Mucosa of descending colon (tissue), 3 donors: ENCODE data around the gene SRGAP3. TPM values are rescaled to one million over a fixed set of nuclear protein-coding genes. Genes with fewer than 3 reads are reported as not detected.

Experiments used
- ATAC-seq: fragments of 200-7000 bp; cut with Tn5 transposase; one replicate; pipeline ENCODE4 v1.9.1; 2020; ENCODE audit warnings: mild to moderate bottlenecking, moderate library complexity
- DNase-seq, 3 donors: peaks; one replicate each; pipeline ENCODE4 v3.0.0-alpha.2; 2020
- H3K36me3 ChIP-seq: fragments of 200-600 bp; one replicate; pipeline ENCODE4 v1.8.0; 2021; ENCODE audit warnings: low read depth, mild to moderate bottlenecking
- H3K4me1 ChIP-seq: fragments of 200-600 bp; one replicate; pipeline ENCODE4 v1.8.0; 2021; ENCODE audit warnings: low read depth, mild to moderate bottlenecking
- H3K4me3 ChIP-seq: fragments of 200-600 bp; one replicate; pipeline ENCODE4 v1.8.0; 2021; ENCODE audit warnings: mild to moderate bottlenecking
- H3K9me3 ChIP-seq: fragments of 200-600 bp; one replicate; pipeline ENCODE4 v1.8.0; 2021; ENCODE audit warnings: mild to moderate bottlenecking
- CTCF ChIP-seq: fragments of 200-600 bp; IDR thresholded peaks from one replicate; pipeline ENCODE4 v1.8.0; 2022; ENCODE audit warnings: antibody characterized with exemption, mild to moderate bottlenecking
- intact Hi-C, 2 donors: fragments of 100-400 bp; cut with DNase I in 1 of 2; cut with micrococcal nuclease in 1 of 2; formaldehyde crosslinking; loops; one replicate each; pipeline versions ENCODE4 v1.11.0 to v1.11.1; 2022; cut with DNase I, micrococcal nuclease
- total RNA-seq, 3 donors: library from RNA; stranded (reverse); fragmentation: NEBNext Ultra II Directional in 2 of 3; extraction: Animal tissue kit (Norgen Biotek cat#: 25700) in 2 of 3; gene quantifications; one replicate each; pipeline versions ENCODE4 v1.2.1 to v1.2.4, GENCODE V29; 2021 to 2023
- donor health status: DM: no; HTN: no; CAD: no; lungs with moderate emphysema.
- donor health status: DM: no; HTN: no; CAD: no.
- donor health status: DM: no; HTN: yes; CAD: no.

Gene SRGAP3
- total RNA-seq, 3 donors from 2014 or later = 6.4 to 9.0 (median 8.6) TPM

- Histone ChIP-seq H3K4me1 (no peaks in the 10 kb centered on the region), H3K9me3 (no peaks in the 10 kb centered on the region), H3K36me3 (no peaks in the 10 kb centered on the region), H3K4me3 (no peak overlapping the region)
- no peak for DNase-seq
- no peak for TF ChIP-seq CTCF
- no peak for ATAC-seq
- intact Hi-C loops = no loop called here
Measured at GRCh38 chr3:9246189-9246588, 3.3 kb downstream of the SRGAP3 start.

DNA sequence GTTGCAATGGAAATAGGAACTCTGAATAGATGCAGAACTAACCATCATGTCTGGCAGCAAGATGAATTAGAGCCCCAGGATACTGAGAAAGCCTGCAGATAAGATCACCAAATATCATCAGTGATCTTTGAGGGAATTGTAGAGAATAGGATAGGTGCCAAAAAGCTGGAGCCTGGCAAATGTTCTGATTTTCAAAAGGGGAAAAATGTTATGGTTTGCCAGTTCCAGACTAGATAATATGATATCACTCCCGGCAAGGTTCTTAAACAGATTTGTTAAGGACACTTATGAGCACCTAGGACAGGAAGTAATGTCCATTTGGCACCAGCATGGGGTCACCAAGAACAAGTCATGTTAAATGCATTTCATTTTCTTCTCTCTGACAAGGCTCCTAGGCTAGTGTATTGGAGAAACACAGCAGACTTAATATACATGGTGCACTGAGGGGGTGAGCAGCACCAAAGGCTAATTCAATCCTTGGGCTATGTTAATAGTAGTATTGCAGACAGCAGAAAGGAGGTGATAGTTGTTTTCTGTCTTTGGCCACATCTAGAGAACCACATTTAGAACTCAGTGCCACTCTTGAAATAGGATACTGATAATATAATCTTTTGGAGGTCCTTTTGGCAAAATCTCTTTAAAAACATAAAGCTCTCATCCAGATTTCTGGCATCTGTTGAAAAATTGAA, 4.8 kb downstream of the SRGAP3 start:
- ATAC-seq = no peak
- DNase-seq = no peak
- no peaks in the 10 kb centered on the region for H3K36me3 ChIP-seq
- H3K4me1 ChIP-seq = no peaks in the 10 kb centered on the region
- TF ChIP-seq CTCF = no peak
- H3K4me3 ChIP-seq = no peak overlapping the region
- no peaks in the 10 kb centered on the region for H3K9me3 ChIP-seq
- intact Hi-C loops = no loop called here

GRCh38 chr3:9241956-9242355, 7.5 kb downstream of the SRGAP3 start:
- intact Hi-C loops = no loop called here
- Histone ChIP-seq H3K36me3 (no peaks in the 10 kb centered on the region), H3K9me3 (no peaks in the 10 kb centered on the region), H3K4me1 (no peaks in the 10 kb centered on the region), H3K4me3 (no peak overlapping the region)
- no peak for TF ChIP-seq CTCF
- no peak for DNase-seq
- ATAC-seq = no peak

- ATAC-seq (no peak), DNase-seq (no peak)
- H3K9me3 ChIP-seq = no peaks in the 10 kb centered on the region
- TF ChIP-seq CTCF = no peak
- H3K4me1 ChIP-seq = no peaks in the 10 kb centered on the region
- no peak overlapping the region for H3K4me3 ChIP-seq
- intact Hi-C loops = no loop called here
- no peaks in the 10 kb centered on the region for H3K36me3 ChIP-seq
Measured at GRCh38 chr3:9239680-9240079, 9.8 kb downstream of the SRGAP3 start.

GRCh38 chr3:9238721-9239295, 10.6 kb downstream of the SRGAP3 start:
- H3K4me1 ChIP-seq = no peaks in the 10 kb centered on the region
- ATAC-seq (peak; percentile 14), DNase-seq (no peak)
- H3K36me3 ChIP-seq = no peaks in the 10 kb centered on the region
- intact Hi-C loops = no loop called here
- H3K9me3 ChIP-seq = no peaks in the 10 kb centered on the region
- H3K4me3 ChIP-seq = no peak overlapping the region
- TF ChIP-seq CTCF = no peak
